HG02763 (cell line): Measurements from ENCODE around the gene RAD51C.
"Not testable (repeated sequence)": the region's sequence is repeated elsewhere in the genome, so short reads cannot be mapped to it uniquely, and the experiment has no call there.

Experiments used
- ATAC-seq: cut with Tn5 transposase; IDR thresholded peaks from one replicate; pipeline ENCODE4 v1.9.1; 2021; ENCODE audit warnings: mild to moderate bottlenecking, moderate library complexity; ENCODE audit not compliant: unreplicated experiment

RAD51C gene

DNA sequence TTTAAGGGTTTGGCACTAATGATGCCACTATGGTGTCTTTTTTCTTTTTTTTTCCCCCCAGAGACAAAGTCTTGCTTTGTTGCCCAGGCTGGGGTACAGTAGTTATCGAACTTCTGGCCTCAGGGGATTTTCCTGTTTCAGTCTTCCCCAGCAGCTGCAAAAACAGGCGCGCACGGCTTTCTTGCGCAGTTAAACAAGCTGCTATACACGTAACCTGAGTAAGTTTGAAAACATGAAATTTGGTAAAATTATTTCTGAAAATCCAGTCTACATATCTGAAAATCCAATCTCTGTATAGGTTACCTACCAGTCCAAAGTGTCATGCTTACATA is 12.4 kb upstream of the RAD51C start:
- no peak for ATAC-seq

DNA sequence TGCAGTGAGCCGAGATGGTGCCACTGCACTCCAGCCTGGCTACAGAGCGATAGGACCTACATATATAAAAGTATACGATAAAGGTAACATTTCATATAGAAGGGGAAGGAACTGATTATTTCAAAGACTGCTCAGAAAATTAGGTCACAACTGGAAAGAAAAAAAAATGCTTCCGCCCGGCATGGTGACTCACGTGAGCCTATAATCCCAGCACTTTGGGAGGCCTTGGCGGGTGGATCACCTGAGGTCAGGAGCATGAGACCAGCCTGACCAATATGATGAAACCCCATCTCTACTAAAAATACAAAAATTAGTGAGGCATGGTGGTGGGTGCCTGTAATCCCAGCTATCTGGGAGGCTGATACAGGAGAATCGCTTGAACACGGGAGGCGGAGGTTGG is 8.4 kb upstream of the RAD51C start:
- no peak for ATAC-seq

DNA sequence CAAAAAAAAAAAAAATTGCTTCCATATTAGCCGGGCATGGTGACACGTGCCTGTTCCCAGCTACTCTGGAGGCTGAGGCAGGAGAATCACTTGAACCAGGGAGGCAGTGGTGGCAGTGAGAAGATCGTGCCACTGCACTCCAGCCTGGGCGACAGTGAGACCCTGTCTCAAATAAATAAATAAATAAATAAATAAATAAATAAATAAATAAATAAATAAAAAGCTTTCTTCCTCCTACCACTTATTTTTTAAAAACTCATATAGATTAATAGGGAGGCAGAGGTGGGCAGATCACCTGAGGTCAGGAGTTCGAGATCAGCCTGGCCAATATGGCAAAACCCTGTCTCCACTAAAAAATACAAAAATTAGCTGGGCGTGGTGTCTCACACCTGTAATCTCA is 7.9 kb upstream of the RAD51C start:
- ATAC-seq = not testable (repeated sequence)

DNA sequence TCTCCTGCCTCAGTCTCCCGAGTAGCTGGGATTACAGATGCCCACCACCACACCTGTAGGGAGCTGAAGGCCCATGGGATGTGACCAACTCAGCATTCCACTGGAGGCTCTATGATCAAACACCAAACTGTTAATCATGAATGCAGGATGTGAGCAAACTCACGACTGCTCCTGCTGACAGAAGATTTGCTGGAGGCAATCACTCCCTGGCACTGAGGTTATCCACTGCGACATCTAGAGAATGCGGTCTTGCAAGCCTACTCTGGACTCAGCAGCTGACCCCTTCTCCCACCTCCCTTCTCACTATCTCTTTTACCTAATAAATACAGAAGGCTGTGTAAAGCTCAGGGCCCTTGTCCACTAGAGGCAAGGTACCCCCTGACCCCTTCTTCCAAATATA is 5.4 kb upstream of the RAD51C start:
- ATAC-seq = no peak

DNA sequence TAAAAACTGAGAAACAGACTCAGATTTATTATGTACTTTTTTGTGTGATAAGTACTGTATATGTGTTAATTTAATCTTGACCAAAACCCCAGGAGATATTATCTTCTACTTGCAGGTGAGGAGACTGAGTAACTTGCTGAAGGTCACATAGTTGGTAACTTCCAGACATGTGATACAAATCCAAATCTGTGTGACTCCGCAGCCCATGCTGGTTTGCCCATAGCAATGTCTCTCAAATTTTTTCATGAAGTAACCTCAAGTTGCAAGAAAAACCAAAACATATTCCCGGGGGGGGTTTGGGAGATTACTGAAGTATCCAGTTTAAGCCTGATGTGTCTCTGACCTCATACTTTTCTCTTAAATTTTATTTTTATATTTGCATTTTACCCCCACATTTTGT is 3.9 kb upstream of the RAD51C start:
- ATAC-seq = no peak

DNA sequence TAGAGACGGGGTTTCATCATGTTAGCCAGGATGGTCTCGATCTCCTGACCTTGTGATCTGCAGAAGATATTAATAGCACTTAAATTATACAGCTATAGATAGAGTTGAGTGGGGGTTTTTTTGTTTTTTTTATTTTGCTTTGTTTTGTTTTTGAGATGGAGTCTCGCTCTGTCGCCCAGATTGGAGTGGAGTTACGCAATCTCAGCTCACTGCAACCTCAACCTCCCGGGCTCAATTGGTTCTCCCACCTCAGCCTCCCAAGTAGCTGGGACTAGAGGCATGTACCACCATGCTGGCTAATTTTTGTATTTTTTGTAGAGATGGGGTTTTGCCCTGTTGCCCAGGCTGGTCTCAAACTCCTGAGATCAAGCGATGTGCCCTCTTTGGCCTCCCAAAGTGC is 2.4 kb upstream of the RAD51C start:
- not testable (repeated sequence) for ATAC-seq

DNA sequence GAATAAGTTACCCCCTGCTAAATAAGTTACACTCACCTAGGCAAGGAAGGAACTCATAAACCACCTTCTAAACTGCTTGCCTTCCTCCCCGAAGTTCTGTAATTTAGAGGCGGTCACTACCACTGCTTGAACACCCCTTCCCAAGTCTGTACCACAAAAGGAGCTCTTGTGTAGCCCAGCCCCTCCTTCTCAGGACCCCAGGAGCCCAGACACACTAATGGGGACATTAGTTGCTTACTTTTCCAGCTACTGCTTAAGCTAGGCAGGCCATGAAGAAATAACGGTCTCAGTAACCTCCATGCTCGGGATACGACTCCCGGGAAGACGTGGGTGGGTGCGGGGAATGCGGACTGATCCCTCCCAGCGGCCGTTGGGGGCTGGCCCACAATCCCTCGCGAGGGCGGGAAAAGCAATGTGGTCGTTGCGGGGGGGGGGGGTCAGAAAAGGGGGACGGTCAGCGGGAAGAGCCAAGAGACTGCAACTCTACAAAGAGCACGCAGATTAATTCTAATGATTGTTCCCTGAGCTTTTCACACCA is 632 bp upstream of the RAD51C start, which contains the start of gene TEX14:
TEX14 (minus strand) TSS at position 345 of the 538 bp plus-strand sequence. CDS start 40,044 bp downstream, outside the sequence.
- ATAC-seq = no peak

DNA sequence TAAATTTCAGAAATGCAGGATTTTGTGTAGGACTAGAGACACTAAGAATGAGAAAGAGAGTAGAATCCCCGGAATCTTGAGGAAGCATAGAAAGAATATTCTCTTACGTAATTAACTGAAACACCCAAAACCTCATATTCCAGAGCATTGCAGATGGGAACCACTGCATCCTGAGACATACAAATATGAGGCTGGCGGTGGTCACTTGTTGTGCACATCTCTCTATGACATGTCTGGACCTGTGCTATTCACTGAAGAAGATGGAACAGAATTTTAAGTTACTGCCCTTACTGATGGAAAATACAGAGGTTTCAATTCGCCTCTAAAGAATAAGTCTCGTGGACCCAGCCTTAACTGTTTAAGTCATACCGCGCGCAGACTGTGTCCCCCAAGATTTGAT is 806 bp downstream of the RAD51C start:
- no peak for ATAC-seq

DNA sequence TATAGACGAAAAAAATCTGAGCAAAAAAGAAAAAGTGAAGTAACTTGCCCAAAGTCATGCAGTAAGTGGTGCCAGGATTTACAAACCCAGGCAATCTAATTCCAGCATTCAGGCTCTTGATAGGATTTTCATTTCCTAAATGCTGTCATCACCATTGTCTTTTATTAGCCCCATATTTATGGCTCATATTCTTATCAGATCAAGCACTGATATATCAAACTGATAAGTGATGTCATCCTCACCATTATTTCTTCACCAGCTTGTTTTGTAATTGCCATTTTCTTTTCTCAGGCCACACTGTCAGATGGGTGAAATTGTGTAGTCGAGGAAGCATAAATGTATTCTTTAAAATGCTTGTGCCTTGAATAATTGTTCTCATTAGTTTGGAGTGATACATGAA is 1.3 kb downstream of the RAD51C start:
- no peak for ATAC-seq

DNA sequence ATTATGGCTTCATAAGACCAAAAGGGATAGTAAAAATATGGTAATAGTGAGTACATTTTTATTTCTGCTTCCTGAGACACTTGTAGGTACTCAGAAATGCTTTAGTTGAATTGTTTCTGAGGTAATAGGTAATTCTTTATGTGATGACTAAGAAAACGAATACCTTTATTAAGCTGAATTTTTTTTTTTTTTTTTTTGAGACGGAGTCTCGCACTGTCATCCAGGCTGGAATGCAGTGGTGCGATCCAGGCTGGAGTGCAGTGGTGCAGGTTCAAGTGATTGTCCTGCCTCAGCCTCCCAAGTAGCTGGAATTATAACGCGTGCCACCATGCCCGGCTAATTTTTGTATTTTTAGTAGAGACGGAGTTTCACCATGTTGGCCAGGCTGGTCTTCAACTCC is 1.9 kb downstream of the RAD51C start:
- ATAC-seq = no peak

DNA sequence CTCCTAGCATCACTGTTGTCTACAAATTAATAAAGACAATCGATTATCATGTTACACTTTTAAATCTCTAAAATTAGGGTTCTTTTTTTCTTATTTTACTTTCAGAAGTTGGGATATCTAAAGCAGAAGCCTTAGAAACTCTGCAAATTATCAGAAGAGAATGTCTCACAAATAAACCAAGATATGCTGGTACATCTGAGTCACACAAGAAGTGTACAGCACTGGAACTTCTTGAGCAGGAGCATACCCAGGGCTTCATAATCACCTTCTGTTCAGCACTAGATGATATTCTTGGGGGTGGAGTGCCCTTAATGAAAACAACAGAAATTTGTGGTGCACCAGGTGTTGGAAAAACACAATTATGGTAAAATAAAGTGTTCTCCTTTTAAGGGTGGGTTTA is 2.4 kb downstream of the RAD51C start:
- no peak for ATAC-seq

DNA sequence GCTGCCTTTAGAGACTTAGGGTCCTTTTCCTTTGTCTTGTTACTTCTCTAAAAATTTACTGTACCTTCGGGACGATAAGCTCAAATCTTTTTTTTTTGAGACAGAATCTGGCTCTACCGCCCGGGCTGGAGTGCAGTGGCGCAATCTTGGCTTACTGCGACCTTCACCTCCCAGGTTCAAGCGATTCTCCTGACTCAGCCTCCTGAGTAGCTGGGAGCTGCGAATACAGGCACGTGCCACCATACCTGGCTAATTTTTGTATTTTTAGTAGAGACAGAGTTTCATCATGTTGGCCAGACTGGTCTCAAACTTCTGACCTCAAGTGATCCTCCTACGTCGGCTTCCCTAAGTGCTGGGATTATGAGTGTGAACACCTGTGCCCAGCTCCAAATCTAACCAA is 7.4 kb downstream of the RAD51C start:
- no peak for ATAC-seq

DNA sequence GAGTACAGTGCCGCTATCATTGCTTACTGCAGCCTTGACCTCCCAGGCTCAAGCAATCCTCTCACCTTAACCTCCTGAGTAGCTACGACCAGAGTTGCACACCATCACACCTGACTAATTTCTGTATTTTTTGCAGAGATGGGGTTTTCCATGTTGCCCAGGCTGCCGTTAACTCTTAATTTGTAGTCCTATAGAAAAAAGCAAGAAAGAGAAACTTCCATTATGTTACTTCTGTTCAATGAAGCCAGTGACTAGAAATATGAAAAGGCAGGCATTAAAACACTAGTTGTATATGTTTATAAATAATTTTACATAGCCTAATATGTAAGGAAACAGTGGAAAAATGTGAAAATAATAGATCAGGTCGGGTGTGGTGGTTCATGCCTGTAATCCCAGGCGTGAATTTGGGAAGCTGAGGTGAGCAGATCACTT is 9.7 kb downstream of the RAD51C start:
- no peak for ATAC-seq

DNA sequence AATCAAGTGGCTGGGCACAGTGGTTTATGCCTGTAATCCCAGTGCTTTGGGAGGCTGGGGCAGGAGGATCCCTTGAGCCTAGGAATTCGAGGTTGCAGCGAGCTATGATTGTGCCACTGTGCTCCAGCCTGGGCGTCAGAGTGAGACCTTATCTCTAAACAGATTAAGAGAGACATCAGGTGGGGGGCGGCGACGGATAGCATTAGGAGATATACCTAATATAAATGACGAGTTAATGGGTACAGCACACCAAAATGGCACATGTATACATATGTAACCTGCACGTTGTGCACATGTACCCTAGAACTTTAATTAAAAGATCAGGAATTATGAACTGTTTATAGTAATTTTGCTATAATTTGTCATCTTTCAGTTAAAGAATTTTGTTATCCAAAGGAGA is 10.3 kb downstream of the RAD51C start:
- ATAC-seq = no peak

DNA sequence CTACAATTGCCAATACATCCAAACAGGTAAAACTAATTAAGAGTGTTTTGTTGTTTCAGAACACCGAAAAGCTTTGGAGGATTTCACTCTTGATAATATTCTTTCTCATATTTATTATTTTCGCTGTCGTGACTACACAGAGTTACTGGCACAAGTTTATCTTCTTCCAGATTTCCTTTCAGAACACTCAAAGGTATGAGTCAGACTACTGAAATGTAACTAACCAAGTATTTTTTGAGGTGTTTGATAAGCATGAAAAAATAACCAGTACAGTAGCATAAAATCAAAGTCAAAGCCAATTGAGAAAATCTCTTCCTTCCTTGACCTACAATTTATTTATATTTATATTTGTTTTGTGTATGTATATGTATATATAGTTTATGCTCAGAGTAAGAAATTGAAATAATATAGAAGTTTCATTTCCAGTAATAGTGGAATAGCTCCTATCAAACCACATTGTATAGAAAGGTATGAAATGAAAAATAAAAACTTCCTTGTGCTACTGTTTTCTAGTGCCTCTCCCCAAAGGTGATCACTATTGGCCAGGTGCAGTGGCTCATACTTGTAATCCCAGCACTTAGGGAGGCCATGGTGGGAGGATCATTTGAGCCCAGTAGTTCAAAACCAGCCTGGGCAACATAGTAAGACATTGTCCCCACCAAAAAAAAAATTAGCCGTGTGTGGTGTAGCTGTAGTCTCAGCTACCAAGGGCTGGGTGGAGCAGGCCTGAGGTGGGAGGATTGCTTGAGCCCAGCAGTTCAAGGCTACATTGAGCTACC is 10.9 kb downstream of the RAD51C start:
- no peak for ATAC-seq

DNA sequence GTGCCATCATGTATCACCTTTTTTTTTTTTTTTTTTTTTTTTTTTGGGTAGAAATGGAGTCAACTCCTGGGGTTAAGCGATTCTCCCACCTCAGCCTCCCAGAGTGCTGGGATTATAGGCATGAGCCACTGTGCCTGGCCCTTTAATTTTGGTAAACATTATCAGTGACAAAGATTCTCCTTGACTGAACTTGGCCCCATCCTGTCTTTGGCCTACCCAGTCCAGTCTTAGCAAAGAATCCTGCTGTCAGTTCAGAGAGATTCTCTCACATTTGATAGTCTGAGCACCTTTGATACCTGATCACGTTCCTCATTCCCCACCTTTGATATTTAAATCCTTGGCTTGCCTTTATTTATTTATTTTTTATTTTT is 11.5 kb downstream of the RAD51C start:
- ATAC-seq = no peak

DNA sequence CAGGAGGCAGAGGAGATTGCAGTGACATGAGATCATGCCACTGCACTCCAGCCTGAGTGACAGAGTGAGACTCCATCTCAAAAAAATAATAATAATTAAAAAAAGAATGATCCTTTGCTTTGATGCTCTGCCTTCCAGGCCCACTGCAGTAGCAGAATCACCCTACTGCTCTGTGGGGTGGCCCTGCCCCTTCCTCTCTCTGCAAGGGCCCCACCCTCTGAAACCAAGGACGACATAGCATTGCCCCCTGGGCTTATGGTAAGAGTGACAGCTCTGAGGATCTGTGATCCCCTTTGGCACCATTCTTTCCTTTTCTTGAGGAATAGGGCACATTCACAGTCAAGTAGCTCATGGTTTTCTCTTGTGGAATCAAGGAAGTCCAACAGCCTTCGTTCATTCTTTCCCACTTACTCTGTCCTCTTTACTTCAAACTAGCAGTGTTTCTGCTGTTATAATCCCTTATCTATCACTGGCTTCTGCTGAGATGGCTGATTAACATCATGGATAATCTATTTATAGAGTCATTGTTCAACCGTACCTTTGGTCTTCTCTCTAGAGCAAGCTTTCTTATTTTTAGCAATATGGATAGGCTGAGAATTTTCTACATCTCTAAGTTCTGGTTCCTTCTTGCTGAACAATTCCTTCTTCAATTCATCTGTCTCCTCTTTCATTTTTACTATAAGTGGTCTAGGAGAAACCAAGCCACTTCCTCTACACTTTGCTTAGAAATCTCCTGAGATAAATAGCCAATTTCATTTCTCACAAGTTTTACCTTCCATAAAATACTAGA is 14.1 kb downstream of the RAD51C start:
- ATAC-seq = no peak

DNA sequence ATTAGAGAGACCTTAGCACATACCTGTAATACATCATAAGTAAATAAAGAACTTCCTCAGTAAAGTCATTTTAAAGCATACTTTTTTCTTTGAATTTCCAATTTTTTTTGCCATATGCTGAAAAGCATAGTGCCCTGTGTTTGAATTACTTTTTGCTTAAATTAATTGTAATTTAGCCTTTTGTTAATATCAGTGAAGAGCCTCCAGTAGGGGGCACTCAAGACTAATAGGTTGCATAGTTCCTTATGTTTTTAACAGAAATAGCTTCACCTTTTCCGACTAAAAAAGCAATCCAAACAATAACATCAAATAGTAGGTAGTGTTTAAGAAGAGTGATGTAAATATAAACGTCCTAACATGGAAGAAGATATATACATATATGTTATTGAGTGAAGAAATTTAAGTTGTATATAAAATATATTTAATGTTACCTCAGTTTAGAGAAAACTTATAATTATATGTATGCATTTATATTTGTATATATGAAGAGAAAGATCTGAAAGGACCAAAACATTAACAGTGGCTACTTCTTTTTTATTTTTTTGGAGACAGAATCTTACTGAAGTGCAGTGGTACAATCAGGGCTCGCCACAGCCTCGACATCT is 18.6 kb downstream of the RAD51C start:
- ATAC-seq = no peak

DNA sequence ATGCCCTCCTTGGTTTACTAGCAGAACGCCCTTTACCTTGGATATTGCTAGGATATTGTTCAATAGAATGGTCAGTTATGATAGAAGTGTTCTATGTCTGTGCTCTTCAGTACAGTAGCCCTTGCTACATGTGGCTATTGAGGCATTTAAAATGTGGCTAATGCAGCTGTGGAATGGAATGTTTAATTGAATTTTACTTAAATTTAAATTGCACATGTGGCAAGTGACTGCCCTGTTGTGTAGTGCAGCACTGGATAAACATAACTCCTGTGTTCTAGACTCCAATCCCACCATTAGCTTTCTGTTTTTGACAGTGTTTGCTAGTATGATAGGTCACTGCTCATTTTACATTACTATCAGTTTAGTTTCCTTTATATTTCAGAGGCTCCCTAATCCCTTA is 29.9 kb downstream of the RAD51C start:
- ATAC-seq = no peak

DNA sequence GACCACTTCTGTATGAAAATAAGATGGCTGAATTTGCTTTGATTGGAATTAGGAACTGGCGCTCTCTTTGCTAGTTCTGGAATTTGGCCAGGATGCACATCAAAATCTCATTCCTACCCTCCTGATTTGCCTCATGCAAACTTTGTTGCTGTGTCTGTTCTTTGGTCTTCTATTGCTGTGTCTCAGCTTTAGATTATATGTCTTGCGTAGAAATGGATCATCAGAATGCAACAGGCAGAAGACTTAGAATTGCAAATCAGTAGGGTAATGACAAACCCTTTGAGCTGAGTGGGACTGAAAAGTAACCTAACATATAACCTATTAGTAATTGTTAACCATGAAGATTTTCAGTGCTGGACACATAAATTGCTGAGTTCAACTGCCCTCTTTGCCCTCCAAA is 30.3 kb downstream of the RAD51C start:
- ATAC-seq = no peak

DNA sequence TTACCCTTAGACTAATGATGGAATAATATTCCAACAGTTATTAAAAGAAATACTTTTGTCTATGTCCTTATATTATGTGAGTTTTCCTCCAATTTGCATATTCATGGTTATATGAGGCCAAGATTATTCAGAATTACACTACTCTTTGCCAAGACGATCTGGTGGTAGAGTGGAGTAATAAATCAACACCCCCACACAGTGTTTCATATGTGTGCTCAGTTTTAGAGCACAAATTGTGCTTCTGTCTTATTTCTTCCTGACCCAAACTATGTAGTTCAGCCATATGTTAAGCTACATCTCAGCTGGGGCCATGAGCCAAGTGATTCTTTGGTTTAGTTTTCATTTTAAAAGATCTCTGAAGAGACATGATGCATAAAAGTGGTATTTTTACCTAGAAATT is 36.4 kb downstream of the RAD51C start:
- ATAC-seq = no peak

DNA sequence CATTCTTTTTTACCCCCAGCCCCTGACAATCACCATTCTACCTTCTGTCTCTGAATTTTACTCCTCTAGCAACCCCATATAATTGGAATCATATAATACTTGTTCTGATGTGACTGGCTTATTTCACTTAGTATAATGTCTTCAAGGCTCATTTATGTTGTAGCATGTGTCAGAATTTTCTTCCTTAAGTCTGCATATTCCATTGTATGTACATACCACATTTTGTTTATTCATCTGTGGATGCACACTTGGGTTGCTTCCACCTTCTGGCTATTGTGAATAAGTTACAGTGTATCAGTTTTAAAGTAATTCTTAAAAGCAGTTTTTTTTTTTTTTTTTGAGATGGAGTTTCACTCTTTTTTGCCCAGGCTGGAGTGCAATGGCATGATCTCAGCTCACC is 38.5 kb downstream of the RAD51C start:
- no peak for ATAC-seq
